Activated CD4-positive, CD25-positive, alpha-beta regulatory T cell treated with anti-CD3 and anti-CD28 coated beads, Interleukin-2, amount 50 U/mL, for 72 hours (primary cell): ENCODE data around the gene IFNL2.
"Not testable (repeated sequence)": the region's sequence is repeated elsewhere in the genome, so short reads cannot be mapped to it uniquely, and the experiment has no call there.

Experiments
- DNase-seq: peaks from one replicate; pipeline ENCODE4 v3.0.0; 2021

The IFNL2 gene

DNA sequence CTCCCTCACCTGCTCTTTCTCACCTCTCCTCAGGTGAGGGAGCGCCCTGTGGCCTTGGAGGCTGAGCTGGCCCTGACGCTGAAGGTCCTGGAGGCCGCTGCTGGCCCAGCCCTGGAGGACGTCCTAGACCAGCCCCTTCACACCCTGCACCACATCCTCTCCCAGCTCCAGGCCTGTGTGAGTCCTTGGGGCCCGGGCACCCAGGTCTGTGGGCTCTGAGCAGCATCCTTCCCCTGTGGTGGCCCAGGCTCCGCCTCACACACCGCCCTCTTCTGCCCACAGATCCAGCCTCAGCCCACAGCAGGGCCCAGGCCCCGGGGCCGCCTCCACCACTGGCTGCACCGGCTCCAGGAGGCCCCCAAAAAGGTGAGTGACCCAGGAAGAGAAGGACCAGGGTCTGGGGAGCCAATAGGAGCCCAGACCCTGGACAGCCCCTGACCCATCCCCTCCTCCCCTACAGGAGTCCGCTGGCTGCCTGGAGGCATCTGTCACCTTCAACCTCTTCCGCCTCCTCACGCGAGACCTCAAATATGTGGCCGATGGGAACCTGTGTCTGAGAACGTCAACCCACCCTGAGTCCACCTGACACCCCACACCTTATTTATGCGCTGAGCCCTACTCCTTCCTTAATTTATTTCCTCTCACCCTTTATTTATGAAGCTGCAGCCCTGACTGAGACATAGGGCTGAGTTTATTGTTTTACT lies 29.9 kb downstream of the IFNL2 start:
- DNase-seq, result peak; percentile 38

DNA sequence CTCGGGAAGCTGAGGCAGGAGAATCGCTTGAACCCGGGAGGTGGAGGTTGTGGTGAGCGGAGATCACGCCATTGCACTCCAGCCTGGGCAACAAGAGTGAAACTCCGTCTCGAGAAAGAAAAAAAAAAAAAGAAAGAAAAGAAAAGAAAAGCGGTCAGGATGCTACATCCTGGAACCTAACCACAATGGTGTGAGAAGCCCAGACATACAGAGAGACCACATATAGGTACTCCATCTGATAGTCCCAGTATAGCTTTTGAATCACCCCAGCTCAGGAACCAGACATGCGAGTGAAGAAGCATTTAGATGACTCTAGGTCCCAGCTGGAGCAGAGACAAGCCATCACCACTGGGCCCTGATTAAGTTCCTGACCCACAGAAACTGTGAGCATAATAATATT lies 31.2 kb downstream of the IFNL2 start:
- no peak for DNase-seq

DNA sequence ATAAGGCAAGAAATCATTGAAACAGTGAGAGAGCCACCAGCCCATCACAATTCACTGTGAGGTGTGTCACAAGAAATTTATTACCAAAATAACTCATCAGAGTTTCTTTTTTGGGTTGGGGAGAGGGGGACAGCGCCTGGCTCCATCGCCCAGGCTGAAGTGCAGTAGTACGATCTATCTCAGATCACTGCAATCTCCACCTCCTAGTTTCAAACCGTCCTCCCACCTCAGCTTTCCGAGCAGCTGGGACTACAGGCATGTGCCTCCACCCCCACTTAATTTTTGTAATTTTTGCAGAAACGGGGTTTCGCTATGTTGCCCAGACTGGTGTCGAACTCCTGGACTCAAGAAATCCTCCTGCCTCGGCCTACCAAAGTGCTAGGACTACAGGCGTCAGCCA lies 31.6 kb downstream of the IFNL2 start:
- DNase-seq, result no peak

DNA sequence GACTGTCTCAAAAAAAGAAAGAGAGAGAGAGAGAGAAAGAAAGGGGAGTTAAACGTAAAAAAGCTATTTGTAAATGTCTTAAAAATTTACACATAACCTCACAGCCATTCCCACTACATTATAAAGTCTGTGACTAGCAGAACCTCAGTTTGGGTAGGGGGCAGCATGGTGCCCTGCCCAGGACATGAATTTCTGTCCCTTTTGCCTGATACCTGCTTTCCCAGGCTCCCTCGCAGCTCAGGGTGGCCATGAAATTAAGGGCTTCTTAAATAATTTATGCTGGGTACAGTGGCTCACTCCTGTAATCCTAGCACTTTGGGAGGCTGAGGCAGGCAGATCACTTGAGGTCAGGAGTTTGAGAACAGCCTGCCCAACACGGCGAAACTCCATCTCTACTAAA lies 32.8 kb downstream of the IFNL2 start:
- DNase-seq, result no peak

DNA sequence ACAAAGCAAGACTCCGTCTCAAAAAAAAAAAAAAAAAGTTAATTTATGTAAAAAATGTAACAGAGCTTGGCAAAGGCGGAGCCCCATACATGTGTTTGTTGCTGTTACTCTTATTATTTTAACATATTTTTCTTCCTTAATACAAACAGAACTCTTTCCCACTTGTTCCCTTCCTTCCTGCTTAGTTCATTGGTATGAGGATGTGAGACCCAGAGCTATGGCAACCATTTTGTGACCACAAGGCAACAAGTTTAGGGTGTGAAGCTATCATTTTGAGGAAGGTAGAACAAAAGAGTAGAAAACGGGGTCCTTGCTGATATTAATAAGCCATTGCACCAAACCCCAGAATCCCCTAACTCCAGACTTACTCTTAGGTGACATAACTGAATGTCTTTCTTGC lies 33.4 kb downstream of the IFNL2 start:
- DNase-seq, result no peak

DNA sequence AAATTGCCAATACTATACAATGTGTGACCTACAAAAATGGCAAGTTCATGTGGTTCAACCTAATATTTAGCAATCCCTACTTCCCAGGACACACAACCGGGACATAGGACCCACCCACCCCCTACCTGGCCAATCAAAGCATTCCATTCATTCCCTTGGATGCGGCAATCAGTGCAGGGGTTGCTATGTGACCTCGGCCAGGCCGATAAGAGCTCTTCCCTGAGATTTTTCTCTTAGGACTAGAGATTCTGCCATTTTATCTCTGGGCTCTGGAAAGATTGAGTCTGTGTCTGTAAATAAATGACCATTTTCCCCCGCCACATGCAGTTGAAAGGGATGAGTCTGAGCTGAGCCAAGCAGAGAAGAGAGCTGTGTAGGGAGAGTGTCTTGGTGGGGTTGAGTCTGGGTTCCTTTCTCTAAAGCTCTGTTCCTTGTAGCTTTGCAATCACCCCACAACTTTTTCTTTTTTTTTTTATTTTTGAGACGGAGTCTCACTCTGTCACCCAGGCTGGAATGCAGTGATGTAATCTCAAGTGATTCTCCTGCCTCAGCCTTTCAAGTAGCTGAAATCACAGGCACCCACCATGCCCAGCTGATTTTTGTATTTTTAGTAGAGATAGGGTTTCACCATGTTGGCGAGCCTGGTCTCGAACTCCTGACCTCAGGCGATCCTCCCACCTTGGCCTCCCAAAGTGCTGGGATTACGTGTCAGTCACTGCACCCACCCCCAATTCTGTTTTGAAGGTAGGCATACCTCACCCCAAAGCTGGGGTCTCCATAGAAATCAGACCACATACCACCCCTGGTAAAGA lies 35.4 kb downstream of the IFNL2 start:
- DNase-seq, result no peak

DNA sequence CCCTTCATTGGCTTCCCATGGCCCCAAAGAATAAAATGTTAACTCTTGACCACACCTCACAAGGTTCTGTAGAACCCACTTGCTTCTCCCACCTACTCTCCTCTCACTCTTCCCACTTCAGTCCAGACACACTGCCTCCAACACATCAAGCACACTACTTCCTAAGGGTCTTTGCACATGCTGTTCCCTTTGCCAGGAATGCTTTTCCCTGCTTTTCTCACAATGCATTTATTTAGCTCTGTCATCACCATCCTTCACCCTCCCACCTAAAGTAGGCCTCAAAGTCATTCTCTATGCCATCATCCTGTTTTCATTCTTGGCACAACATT lies 36.0 kb downstream of the IFNL2 start:
- DNase-seq, result no peak

DNA sequence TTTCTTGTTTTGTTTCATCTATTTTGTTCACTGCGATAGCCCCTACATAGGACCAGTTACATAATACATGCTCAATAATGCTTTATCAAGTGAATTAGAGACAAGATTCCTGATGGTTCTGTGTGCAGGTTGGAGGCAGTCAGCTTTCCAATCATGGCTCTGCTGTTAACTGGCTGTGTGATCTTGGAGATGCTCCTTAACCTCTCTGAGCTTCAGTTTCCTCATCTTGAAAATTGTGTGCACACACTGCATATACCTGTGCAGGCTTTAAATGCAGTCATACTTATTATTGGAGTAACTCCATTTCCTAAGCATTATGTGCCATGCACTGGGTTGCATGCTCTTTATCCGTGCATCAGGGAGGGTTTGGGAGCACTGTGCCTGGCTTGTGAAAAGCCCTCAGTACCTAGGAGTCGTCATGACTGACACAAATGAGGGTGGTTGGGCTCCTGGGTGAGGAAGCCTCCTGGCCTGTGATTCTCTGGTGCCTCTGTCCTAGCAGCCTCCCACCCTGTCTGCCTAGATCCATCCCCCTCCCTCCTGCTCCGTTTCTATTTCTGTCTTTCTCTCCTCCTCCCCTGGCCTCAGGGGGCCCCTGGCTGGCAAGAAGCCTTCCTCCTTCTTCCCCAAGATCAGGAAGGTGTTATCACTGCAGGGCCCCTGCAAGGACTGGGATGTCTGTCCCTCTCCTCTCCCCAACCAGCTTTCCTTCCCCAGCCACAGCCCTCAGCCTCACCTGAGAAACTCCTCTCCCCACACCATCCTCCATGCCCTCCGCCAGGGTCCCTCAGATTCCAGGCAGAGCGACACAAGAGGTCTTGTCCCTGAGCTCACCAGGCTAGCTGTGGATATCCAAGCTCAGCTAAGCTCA lies 36.7 kb downstream of the IFNL2 start:
- DNase-seq, result peak; percentile 15

DNA sequence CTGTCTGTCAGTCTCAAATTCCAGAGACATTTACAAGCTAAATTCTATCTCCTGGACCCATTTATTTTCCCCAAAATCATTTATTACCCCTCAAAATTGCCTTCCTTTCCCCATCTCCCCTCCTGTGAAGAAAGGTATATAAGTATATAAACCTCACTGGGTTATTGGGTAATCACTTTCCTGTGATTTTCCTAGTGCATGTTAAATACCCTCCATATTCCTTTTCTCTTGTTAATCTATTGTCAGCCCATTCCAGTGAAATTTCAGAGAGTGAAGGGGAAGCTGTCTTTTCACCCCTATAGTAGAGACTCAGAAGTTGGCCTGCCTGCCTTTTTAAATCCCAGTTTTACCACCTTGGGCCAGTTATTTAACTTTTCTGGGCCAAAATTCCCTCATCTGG lies 37.9 kb downstream of the IFNL2 start:
- no peak for DNase-seq

DNA sequence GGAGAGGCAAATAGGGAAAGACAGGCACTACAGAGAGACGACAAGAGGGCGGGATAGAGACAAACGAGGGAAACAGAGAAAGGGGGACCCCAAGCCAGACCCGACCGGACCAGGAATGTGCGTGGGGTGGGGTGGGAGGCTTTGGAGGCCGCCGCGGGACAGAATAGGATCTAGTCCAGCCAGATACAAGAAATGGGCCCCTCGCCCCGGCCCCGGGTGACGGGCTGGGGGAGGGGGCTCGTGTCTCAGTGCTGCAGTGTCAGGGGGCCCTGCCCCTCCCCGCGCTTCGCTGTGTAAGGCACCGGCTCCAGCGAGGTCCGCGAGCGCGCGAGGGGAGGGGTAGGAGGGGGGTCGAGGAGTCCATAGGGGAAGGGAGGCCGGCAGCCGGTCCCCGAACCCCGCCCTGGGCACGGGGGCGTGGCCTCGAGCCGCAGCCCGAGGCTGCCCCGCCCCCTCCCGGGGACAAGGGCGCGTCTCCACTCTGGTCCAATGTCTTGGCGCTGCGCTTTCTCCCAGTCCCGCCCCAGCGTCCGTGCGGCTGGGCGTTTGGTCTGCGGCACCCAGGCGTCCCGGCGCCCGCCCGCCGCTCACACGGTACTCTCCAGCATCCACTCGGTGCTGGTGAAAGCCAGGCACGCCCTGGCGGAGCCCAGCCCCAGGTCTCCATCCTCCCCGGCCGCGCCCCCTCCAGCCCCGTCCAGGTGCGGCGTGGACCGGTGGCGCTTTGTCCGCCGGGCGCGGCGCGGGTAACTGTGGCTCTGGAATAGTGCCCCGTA lies 39.0 kb downstream of the IFNL2 start:
- DNase-seq, result peak; percentile 19

DNA sequence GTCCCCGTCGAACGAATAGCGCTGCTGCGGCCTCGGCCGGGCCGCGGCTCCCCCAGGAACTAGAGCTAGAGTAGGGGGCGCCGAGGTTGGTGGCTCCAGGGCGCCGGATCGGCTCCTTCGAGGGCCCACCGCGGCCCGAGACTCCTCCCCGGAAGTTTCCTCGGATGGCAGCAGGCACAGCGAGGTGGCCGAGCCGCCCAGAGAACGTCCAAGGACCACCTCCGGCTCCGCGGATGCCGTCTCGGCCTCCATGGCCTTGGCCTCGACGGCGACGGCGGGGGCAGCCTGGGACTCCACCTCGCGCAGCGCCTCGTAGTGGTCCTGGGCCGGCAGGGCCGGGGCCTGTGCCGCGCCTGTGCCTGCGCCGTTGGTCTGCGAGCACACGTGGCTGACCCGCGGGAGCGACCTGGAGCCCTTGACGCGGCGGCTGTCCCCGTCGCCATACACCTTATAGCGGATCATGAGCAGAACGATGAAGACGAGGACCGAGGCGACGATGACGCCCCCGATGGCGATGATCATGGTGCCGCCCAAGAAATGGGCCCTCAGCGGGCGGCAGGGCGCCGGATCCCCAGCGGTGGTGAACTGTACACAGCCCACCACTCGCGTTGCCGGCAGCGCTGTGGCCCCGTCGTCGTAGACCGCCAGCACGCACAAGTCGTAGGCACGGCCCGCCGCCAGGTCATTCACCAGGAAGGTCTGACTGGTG lies 39.8 kb downstream of the IFNL2 start:
- peak; percentile 18 for DNase-seq

DNA sequence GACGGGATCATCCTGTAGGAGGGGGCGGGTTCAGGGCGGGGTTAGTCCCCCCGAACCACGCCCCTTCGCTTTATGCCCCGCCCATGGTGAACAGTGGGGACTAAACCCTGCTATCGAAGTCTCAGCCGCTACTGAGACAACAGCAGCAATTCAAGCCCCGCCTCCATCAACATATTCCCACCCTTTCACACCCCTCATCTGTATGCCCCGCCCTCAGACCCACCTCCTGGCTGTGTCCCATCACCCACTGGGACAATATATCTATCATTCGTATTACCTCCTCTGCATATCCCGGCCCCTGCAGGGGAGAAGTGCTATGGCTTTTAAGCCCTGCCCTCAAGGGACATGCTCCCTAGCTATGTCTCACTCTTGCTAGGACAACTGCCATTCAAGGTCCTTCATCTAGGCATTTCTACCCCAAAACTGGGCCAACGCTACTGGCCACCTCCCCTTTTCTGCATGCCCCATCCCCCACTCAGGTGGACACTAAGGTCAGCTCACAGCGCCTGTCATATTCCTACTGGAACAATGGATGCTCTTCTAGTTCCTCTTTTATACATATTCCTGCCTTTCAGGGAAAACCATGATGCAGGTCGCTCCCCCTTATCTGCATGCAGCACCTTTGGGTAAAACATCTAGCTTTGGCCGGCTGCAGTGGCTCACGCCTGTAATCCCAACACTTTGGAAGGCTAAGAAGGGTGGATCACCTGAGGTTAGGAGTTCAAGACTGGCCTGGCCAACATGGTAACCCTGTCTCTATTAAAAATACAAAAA lies 40.5 kb downstream of the IFNL2 start:
- DNase-seq, result peak; percentile 17

DNA sequence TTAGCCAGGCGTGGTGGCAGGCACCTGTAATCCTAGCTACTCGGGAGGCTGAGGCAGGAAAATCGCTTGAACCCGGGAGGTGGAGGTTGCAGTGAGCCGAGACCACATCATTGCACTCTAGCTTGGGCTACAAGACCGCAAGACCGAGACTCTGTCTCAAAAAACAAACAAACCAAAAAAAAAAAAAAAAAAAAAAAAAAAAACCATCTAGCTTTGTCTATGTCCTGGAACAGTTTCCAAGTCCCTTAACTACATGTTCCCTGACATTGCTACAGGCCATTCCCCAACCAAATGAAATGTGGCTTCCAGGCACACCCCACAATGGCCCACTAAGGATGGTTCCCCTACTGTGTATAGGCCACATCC lies 41.1 kb downstream of the IFNL2 start:
- not testable (repeated sequence) for DNase-seq

DNA sequence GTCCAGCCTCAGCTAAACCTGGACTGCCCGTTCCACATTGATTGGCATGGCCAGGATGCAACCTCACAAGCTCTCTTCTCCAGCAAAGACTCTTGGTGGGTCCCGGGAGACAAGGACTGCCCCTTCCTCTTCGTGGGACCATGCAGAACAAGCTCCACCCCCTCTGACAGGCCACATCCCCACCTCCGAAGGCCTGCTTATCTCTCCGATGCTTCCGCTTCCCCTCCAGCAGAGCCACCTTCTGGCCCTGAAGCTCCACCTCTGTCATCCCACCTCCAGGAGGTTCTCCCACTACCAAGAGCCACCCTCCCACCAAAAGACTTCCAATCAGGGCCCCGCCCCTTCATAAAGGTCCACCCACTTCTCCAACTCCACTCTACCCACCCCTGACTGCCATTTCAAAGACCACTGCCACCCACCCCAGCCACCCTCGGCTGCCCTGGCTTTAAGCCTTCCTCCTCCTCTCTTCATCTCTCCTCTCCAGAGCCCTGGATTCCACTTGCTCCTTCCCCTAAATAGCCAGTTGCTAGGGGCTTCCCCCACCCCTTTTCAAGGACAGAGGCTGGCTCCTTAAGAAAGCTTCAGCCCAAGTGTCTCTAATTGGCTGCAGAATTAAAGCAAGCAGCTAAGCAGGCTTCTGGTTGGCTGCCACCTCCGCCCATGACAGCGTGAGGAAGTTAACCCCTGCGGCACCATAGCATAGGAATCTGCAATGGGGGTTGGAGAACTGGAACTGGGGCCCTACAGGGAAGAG lies 42.5 kb downstream of the IFNL2 start:
- no peak for DNase-seq

DNA sequence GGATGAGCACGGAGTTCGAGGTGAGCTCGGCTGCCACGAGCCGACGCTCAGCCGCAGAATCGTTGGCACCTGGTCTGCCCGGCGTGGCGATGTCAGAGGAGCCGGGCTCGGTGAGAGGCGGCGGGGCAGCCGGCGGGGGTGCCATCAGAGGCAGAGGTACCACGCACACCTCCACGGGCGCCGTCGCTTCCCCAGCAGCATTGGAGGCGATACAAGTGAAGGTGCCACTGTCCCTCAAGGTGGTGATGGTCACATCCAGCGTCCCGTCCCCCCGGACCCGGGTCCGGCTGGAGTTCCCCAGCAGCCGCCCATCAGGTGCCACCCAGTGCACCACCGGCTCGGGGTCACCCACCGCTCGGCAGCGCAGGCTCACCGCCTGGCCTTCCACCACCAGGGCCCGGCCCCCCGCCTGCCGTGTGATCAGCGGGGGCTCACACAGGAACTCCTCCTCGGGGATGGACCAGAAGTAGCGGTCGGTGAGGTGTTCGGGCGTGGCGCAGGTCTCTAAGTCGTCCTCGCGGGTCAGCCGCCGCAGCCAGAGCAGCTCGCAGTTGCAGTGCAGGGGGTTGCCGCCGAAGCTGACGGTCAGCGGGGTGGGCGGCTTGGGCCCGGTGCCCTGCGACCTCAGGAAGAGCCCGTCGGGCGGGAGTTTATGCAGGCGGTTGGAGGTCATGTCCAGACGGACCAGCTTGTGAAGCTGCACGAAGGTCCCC lies 46.0 kb downstream of the IFNL2 start:
- DNase-seq, result no peak

DNA sequence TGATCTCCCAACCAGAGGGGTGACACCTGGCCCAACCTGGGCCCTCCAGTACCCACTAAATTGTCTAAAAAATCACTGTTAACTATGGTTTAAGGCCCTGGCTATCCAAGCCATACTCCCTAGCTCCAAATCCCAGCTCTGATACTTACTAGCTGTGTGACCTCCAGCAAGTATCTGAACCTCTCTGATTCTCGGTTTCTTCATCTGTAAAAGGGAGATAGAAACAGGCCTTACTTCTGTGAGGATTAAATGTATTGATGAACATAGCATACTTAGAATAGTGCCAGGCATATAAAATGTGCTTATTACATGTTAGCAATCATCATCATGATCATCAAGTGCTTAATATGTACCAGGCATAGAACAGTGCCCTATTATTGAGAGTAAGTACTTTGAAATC lies 47.7 kb downstream of the IFNL2 start:
- DNase-seq, result no peak

DNA sequence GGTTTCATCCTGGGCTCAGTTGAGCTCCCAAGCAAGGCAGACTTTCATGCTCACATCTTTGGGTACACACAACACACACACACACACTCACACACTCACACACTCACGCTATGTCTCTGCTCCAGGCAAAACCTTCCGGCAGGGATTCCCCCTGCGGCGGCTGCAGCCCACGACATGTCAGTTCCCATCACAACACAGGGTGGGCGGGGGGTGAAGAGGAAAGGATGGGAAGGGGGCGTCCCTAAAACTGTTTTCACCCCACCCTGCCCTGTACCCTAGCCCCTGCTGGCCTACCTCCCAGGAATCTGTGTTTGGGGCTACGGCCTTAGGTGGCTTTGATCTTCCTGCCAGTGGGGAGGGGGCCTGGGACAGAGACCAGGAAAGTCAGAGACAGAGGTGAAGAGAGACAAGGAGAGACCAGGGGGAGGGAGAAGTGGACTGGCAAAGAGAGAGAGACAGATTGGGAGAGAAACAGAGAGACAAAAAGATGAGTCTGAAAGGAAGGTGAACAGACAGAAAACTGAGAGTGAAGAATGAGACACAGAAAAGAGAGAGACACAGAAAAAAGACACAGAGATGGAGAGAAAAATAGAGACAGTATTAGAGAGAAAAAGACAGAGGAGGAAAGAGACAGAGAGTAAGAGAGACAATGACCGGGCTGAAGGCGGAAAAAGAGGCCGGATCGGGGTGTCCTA lies 48.6 kb downstream of the IFNL2 start:
- DNase-seq, result no peak

DNA sequence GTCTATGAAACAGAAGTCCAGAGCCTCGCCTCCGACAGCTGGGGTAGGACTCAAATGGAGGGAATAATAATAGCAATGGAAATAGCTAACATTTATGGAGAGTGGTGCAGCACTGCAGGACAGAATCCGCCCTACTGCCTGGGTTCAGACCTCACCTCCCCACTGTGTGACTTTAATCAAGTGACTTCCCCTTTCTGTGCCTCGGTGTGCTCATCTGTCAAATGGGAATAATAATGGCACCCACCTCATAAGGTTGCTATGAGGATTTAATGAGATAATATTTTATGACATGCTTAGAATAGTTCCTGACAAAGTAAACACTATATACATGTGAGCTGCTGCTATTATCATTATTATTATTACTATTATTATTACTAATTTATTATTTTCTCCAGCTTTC lies 49.3 kb downstream of the IFNL2 start:
- no peak for DNase-seq

DNA sequence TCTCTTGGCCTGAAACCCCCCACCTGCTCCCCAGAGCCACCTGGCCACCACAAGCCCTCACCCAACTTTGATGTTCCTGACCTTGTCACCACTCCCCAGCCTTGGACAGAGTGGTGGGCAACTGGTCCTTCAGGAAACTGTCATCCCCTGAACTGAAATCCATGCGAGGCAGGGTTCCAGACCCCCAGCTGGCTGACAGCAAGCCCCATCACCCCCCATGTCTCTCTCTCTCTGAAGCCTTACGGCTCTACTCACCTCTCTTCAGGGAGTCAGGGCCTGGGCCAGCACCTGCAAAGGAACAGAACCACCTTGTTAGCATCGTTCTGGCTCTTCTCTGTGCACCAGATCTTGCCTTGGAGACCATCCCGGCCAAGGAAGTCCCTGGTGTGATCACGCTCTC lies 49.9 kb downstream of the IFNL2 start:
- DNase-seq, result no peak
